OCI-LY7 (cell line): ENCODE measurements around the gene NTRK3.

Experiments
- EZH2phosphoT487 ChIP-seq: fragments of 200-600 bp; sonication (generic); IDR thresholded peaks from 2 replicates; pipeline ENCODE4 v1.6.1; 2018; ENCODE audit warnings: low read depth, borderline replicate concordance, mild to moderate bottlenecking, mixed run types, antibody characterized with exemption, low read length, moderate library complexity, mixed read lengths
- TF ChIP-seq, protein P1 (sequence below): fragments of 200-600 bp; sonication (generic); conservative IDR thresholded peaks from 2 replicates; pipeline ENCODE4 v1.5.1; 2014; ENCODE audit warnings: mild to moderate bottlenecking, antibody characterized with exemption, low read length, moderate library complexity, mixed read lengths

DNA sequence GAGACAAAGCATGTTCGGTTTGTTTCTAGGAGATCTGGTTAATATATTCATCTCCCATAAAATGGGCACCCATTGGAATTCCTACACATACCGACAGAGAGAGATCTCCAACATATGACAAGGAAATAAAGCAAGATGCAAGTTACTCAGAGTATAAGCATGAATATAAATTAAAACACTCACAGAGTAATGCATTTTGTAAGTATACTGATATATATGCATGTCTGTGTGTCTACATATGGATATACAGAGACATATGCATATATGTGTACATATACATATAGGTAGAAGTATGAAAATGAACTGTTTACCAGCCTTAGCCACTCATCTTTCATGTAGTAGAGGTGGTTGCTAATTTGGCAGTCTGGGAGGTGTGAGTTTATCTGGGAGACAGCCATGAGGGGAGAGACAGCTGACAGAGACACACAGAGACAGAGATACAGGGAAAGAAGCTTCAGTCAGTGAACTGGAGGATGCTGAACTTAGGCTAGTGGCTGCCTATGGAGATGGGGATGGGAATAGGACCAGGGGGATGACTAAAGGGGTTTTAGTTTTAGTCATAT, 134.5 kb downstream of the NTRK3 start:
- TF ChIP-seq, protein P1, sequence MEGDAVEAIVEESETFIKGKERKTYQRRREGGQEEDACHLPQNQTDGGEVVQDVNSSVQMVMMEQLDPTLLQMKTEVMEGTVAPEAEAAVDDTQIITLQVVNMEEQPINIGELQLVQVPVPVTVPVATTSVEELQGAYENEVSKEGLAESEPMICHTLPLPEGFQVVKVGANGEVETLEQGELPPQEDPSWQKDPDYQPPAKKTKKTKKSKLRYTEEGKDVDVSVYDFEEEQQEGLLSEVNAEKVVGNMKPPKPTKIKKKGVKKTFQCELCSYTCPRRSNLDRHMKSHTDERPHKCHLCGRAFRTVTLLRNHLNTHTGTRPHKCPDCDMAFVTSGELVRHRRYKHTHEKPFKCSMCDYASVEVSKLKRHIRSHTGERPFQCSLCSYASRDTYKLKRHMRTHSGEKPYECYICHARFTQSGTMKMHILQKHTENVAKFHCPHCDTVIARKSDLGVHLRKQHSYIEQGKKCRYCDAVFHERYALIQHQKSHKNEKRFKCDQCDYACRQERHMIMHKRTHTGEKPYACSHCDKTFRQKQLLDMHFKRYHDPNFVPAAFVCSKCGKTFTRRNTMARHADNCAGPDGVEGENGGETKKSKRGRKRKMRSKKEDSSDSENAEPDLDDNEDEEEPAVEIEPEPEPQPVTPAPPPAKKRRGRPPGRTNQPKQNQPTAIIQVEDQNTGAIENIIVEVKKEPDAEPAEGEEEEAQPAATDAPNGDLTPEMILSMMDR: no peak
- no peak for TF ChIP-seq EZH2phosphoT487
